HG02678 (cell line): ENCODE data around the gene CEACAM7.
A peak's percentile ranks its signal among the peaks of the same experiment; 100 is the strongest.
"Not testable (repeated sequence)": the region's sequence is repeated elsewhere in the genome, so short reads cannot be mapped to it uniquely, and the experiment has no call there.

Source experiments
- ATAC-seq: cut with Tn5 transposase; IDR thresholded peaks from one replicate; pipeline ENCODE4 v1.9.1; 2021; ENCODE audit warnings: mild to moderate bottlenecking, moderate library complexity; ENCODE audit not compliant: unreplicated experiment

CEACAM7 gene

GRCh38 chr19:41688098-41688497 is at the start of gene CEACAM7:
Gene CEACAM7 (minus strand): TSS chr19:41688270. CDS start chr19:41688165, 105 bp downstream.
- ATAC-seq = no peak

- no peak for ATAC-seq
Observed at GRCh38 chr19:41735071-41735600, 47.1 kb upstream of the CEACAM7 start.

GRCh38 chr19:41734585-41734984 is 46.5 kb upstream of the CEACAM7 start:
- no peak for ATAC-seq

- ATAC-seq = no peak
Observed at GRCh38 chr19:41734156-41734555, 46.1 kb upstream of the CEACAM7 start.

- ATAC-seq = no peak
Observed at GRCh38 chr19:41726493-41726892, 38.4 kb upstream of the CEACAM7 start.

GRCh38 chr19:41720103-41720502 is 32.0 kb upstream of the CEACAM7 start:
- no peak for ATAC-seq

GRCh38 chr19:41718761-41719160 is 30.7 kb upstream of the CEACAM7 start:
- ATAC-seq = no peak

- no peak for ATAC-seq
Observed at GRCh38 chr19:41714598-41714997, 26.5 kb upstream of the CEACAM7 start.

- no peak for ATAC-seq
Observed at GRCh38 chr19:41711376-41712261, 23.5 kb upstream of the CEACAM7 start.

GRCh38 chr19:41709951-41710645 is 22.0 kb upstream of the CEACAM7 start:
- ATAC-seq = no peak

- not testable (repeated sequence) for ATAC-seq
Observed at GRCh38 chr19:41709516-41709915, 21.4 kb upstream of the CEACAM7 start.

GRCh38 chr19:41708481-41708880 is 20.4 kb upstream of the CEACAM7 start, which contains the start of gene CEACAM5:
Gene CEACAM5 (plus strand): TSS chr19:41708626. CDS start chr19:41708732, 106 bp downstream.
- no peak for ATAC-seq

GRCh38 chr19:41707871-41708371 is 19.9 kb upstream of the CEACAM7 start:
- ATAC-seq = no peak

GRCh38 chr19:41707502-41707812 is 19.4 kb upstream of the CEACAM7 start:
- ATAC-seq = no peak

GRCh38 chr19:41706741-41707501 is 18.9 kb upstream of the CEACAM7 start:
- peak; percentile 50 for ATAC-seq

GRCh38 chr19:41705393-41706174 is 17.5 kb upstream of the CEACAM7 start:
- ATAC-seq = no peak

GRCh38 chr19:41703602-41704293 is 15.7 kb upstream of the CEACAM7 start:
- no peak for ATAC-seq

- no peak for ATAC-seq
Observed at GRCh38 chr19:41702171-41702651, 14.1 kb upstream of the CEACAM7 start.

GRCh38 chr19:41701401-41702075 is 13.5 kb upstream of the CEACAM7 start:
- ATAC-seq = no peak
